Skeletal muscle satellite cell (primary cell): ENCODE data around the gene NCAM1.
"Not testable (repeated sequence)": the region's sequence is repeated elsewhere in the genome, so short reads cannot be mapped to it uniquely, and the experiment has no call there.

Source experiments
- H3K27me3 ChIP-seq: 2 replicates; pipeline ENCODE4 v1.7.0; 2013; ENCODE audit warnings: low read length; ENCODE audit not compliant: control insufficient read depth, insufficient read depth
- H3K36me3 ChIP-seq: 2 replicates; pipeline ENCODE4 v1.7.0; 2013; ENCODE audit warnings: mild to moderate bottlenecking, control low read depth, low read length; ENCODE audit not compliant: insufficient read depth
- H3K4me1 ChIP-seq: 2 replicates; pipeline ENCODE4 v1.7.0; 2013; ENCODE audit warnings: low read length; ENCODE audit not compliant: control insufficient read depth, insufficient read depth
- H3K4me2 ChIP-seq: 2 replicates; pipeline ENCODE4 v1.7.0; 2013; ENCODE audit warnings: mild to moderate bottlenecking, low read length
- H3K4me3 ChIP-seq: 2 replicates; pipeline ENCODE4 v1.7.0; 2013; ENCODE audit warnings: low read length
- H3K9ac ChIP-seq: 2 replicates; pipeline ENCODE4 v1.7.0; 2013; ENCODE audit warnings: mild to moderate bottlenecking, low read depth, low read length, moderate library complexity
- H3K9me3 ChIP-seq: replicated peaks from 2 replicates; pipeline ENCODE4 v1.7.0; 2013; ENCODE audit warnings: mild to moderate bottlenecking, control low read depth, low read length

NCAM1 gene

DNA sequence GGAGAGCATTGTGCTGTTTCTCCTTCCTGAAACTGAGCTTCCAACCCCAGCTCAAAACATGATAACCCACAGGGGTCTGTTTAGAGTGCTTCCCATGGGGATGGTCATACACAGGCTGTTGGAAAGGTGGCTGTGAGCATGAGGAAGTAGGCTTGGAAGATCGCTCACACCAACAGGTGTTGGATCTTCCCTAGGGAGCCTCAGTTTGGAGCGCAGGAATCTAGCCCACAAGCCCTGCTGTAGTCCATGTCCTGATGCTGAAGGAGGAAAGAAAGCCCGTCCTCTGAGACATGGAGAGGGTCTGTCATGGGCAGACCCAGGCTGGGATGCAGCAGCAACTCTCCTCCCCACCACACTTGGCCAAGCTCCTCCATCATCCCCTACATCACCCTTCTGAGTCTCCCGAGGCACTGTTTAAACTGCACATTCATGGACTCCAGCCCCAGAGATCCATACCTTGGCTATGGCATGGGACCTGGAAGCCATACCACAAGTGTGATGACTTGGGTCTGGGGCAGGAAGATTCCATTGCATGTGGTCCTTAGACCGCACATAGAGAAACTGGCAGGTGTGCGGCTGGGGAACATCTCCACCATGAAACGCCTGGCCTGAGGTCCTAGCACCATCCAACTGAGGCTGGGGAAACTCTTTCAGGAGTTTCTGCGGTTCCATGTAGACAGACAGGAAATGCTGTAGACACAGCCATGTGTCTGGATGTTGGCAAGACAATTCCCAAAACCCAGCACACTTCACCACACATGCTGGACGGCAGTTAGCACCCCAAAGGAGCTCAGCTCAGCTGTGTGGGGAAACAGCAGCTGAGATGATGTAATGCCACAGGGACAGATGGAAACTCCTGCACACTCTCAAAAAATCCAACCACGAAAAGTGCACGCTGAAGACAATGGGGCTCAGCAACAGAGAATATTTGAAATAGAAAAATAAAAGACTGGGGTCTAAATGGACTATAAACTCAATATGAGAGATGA is 325.6 kb downstream of the NCAM1 start:
- H3K27me3 ChIP-seq = no peaks in the 10 kb centered on the region

DNA sequence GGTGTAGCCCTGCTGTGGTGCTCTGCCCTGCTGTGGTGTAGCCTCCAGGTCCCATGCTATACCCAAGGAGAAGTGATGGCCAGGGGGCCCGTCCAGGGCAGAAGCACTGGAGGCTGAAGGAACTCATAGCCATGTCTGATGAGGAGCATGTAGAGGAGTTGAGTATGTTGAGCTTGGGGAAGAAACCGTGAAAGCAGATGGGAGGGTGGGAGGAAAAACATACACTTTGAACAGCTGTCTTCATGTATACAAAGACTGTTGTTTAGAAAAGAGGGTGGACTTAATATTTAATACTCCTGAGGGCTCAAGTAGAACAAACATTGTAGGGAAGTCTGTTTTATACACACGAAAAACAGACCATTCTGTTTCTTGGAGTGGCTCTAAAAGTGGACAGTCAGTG is 326.6 kb downstream of the NCAM1 start:
- H3K4me3 ChIP-seq = no peak overlapping the region
- no peaks in the 10 kb centered on the region for H3K27me3 ChIP-seq
- no peaks in the 10 kb centered on the region for H3K36me3 ChIP-seq
- H3K4me2 ChIP-seq = no peak overlapping the region
- no peak overlapping the region for H3K9ac ChIP-seq
- H3K9me3 ChIP-seq = no peaks in the 10 kb centered on the region
- H3K4me1 ChIP-seq = peaks cover 16% of the 10 kb centered on the region

More for the DNA sequence above, 325.6 kb downstream of the NCAM1 start:
- no peaks in the 10 kb centered on the region for H3K36me3 ChIP-seq
- peaks cover 16% of the 10 kb centered on the region for H3K4me1 ChIP-seq
- H3K9me3 ChIP-seq = no peaks in the 10 kb centered on the region
- H3K4me3 ChIP-seq = no peak overlapping the region
- H3K9ac ChIP-seq = no peak overlapping the region
- H3K4me2 ChIP-seq = no peak overlapping the region

- H3K4me1 ChIP-seq = peaks cover 16% of the 10 kb centered on the region
- H3K9ac ChIP-seq = no peak overlapping the region
- H3K4me2 ChIP-seq = no peak overlapping the region
- no peaks in the 10 kb centered on the region for H3K27me3 ChIP-seq
- no peaks in the 10 kb centered on the region for H3K9me3 ChIP-seq
- H3K4me3 ChIP-seq = no peak overlapping the region
- no peaks in the 10 kb centered on the region for H3K36me3 ChIP-seq
Observed at GRCh38 chr11:113288286-113288863, 327.2 kb downstream of the NCAM1 start.

GRCh38 chr11:113289431-113290187 is 328.4 kb downstream of the NCAM1 start:
- Histone ChIP-seq H3K4me3 (no peak overlapping the region), H3K4me2 (no peak overlapping the region), H3K9me3 (no peaks in the 10 kb centered on the region), H3K36me3 (no peaks in the 10 kb centered on the region), H3K4me1 (peaks cover 16% of the 10 kb centered on the region), H3K27me3 (peaks cover 3% of the 10 kb centered on the region), H3K9ac (no peak overlapping the region)

- H3K9ac ChIP-seq = no peak overlapping the region
- peaks cover 6% of the 10 kb centered on the region for H3K27me3 ChIP-seq
- H3K9me3 ChIP-seq = no peaks in the 10 kb centered on the region
- no peak overlapping the region for H3K4me3 ChIP-seq
- no peaks in the 10 kb centered on the region for H3K36me3 ChIP-seq
- no peaks in the 10 kb centered on the region for H3K4me1 ChIP-seq
- no peak overlapping the region for H3K4me2 ChIP-seq
Observed at GRCh38 chr11:113293936-113294335, 332.7 kb downstream of the NCAM1 start.

DNA sequence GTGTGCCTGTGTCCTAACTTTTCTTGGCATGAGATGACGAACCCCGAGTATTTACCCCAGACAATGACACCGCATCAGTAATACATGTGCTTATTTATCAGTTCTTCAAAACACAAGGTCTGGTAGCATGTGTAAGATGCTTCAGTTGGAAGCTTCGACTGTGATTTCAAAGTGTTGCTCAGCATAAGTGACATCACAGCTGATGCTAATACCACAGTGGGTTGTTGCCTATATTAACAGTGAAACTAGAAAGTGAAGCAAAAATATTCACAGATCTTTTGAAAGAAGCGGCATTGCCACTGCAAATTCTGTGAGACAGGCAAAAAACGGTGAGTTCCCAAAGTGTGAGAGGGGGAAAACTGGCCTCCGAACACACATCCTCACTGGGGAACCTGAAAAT is 334.8 kb downstream of the NCAM1 start:
- no peak overlapping the region for H3K4me3 ChIP-seq
- H3K9me3 ChIP-seq = no peaks in the 10 kb centered on the region
- no peak overlapping the region for H3K4me2 ChIP-seq
- no peaks in the 10 kb centered on the region for H3K4me1 ChIP-seq
- H3K9ac ChIP-seq = no peak overlapping the region
- H3K27me3 ChIP-seq = peaks cover 19% of the 10 kb centered on the region
- no peaks in the 10 kb centered on the region for H3K36me3 ChIP-seq

- peaks cover 19% of the 10 kb centered on the region for H3K27me3 ChIP-seq
- H3K9me3 ChIP-seq = no peaks in the 10 kb centered on the region
- H3K4me2 ChIP-seq = no peak overlapping the region
- no peaks in the 10 kb centered on the region for H3K4me1 ChIP-seq
- no peaks in the 10 kb centered on the region for H3K36me3 ChIP-seq
- H3K4me3 ChIP-seq = no peak overlapping the region
- H3K9ac ChIP-seq = no peak overlapping the region
Observed at GRCh38 chr11:113296447-113297205, 335.4 kb downstream of the NCAM1 start.

- not testable (repeated sequence) for H3K9ac ChIP-seq, H3K4me2 ChIP-seq, H3K9me3 ChIP-seq, H3K4me3 ChIP-seq, H3K36me3 ChIP-seq, H3K4me1 ChIP-seq
- peaks cover 19% of the 10 kb centered on the region for H3K27me3 ChIP-seq
Observed at GRCh38 chr11:113298496-113298895, 337.3 kb downstream of the NCAM1 start.

DNA sequence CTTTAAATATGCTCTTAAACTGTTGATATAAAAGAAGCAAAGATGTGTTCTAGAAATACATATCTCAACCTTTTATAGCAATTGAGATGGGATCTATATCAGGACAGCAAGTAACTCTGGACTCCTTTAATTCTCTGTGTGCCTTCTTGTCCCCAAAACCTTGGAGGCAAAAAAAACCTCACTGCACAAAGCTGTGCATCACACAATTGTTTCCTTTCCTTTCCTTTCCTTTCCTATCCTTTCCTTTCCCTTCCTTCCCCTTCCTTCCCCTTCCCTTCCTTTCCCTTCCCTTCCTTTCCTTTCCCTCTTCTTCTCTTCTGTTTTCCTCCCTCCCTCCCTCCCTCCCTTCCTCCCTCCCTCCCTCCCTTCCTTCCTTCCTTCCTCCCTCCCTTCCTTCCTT is 343.7 kb downstream of the NCAM1 start:
- H3K4me3 ChIP-seq = no peak overlapping the region
- H3K9ac ChIP-seq = no peak overlapping the region
- peaks cover 4% of the 10 kb centered on the region for H3K27me3 ChIP-seq

GRCh38 chr11:113305440-113306336 is 344.5 kb downstream of the NCAM1 start:
- Histone ChIP-seq H3K4me1 (no peaks in the 10 kb centered on the region), H3K4me3 (no peak overlapping the region), H3K9ac (no peak overlapping the region), H3K27me3 (no peaks in the 10 kb centered on the region), H3K4me2 (no peak overlapping the region), H3K9me3 (no peaks in the 10 kb centered on the region), H3K36me3 (no peaks in the 10 kb centered on the region)

More for the DNA sequence above, 343.7 kb downstream of the NCAM1 start:
- H3K4me1 ChIP-seq = no peaks in the 10 kb centered on the region
- no peak overlapping the region for H3K4me2 ChIP-seq
- H3K9me3 ChIP-seq = no peaks in the 10 kb centered on the region
- H3K36me3 ChIP-seq = no peaks in the 10 kb centered on the region
